Colon (tissue), 2 donors: ENCODE measurements around the gene ZNF507.
"Not testable (repeated sequence)": the region's sequence is repeated elsewhere in the genome, so short reads cannot be mapped to it uniquely, and the experiment has no call there.

Source experiments
- FAIRE-seq: peaks from 2 replicates; lab custom pipeline; 2012; peaks lifted over from hg19 to GRCh38; lab: Jason Lieb, UNC
- donor health status: control.
- donor health status: control.

The ZNF507 gene

DNA sequence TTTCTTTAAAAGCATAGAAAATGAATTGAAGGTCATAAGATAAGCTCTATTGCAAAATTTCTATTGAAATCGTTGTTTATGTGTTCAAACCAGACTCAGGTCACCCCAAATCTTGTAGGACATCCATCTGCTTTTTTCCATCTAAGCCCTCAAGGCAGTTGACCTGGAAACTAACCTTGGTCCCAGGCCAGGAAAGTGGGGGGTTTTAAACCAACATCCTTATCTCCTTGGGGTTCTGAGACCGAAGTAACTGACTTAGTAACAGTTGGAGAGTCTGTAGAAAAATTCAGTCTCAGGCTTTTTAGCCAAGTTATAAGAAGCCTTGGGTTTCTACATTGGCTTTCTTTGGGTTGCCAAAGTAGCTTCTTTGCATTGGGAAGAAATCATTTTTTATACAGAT is 23.4 kb downstream of the ZNF507 start:
- FAIRE-seq: no peak

- FAIRE-seq: no peak
These were observed 27.5 kb downstream of the ZNF507 start for GRCh38 chr19:32372726-32373517.

GRCh38 chr19:32373585-32374295 is 28.3 kb downstream of the ZNF507 start:
- no peak for FAIRE-seq

DNA sequence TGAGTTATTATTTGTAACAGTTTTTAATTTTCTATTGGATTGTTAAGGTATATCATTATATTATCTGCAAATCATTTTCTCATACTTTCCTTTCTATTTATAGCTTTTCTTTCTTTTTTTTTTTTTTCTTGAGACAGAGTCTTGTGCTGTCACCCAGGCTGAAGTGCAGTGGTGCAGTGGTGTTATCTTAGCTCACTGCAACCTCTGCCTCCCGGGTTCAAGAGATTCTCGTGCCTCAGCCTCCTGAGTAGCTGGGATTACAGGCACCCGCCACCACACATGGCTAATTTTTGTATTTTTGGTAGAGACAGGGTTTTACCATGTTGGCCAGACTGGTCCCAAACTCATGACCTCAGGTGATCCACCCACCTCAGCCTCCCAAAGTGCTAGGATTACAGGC is 29.0 kb downstream of the ZNF507 start:
- FAIRE-seq: not testable (repeated sequence)

- FAIRE-seq: not testable (repeated sequence)
These were observed 31.7 kb downstream of the ZNF507 start for GRCh38 chr19:32377088-32377487.

DNA sequence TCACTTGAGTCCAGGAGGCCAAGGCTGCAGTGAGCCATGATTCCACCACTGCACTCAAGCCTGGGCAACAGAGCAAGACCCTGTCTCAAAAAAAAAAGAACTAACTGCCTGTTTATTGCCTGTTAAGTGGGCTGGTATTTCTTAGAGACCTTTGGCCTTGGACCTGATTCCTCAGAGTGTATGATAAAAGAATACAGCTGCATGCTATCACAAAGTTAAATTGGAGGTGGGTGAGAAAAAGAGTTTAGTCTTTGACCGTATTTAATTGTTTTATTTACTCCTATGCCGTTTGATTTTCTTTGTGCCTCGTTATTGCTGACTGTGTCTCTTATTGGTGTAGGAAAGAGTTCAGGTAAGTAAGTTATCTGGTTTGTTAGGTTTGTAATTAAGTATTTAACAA is 34.9 kb downstream of the ZNF507 start:
- FAIRE-seq: no peak

- peak; percentile 65 for FAIRE-seq
These were observed 42.4 kb downstream of the ZNF507 start for GRCh38 chr19:32387701-32388392.

DNA sequence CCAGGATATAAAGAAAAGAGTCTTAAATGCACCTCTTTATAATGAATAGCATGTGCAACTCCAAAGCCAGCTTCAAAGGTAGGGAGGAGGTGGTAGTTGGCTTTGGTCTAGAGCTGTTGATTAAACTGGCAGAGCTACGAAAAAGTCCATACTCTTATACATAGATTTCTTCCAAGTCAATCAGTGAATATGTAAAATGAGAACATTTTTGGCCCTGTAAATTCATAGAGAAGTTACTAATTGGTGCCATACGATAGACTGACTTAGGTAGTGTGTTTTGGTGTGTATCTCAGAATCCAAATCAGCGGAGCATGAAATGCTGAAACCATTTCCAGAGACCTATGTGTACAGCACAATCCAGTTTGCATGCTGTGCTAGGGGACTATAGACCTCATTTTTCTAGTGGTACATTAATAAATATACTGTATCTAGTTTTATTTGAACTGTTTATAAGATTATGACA is 43.0 kb downstream of the ZNF507 start:
- no peak for FAIRE-seq

- FAIRE-seq: no peak
These were observed 47.5 kb downstream of the ZNF507 start for GRCh38 chr19:32392901-32393300.

- FAIRE-seq: no peak
These were observed 50.7 kb downstream of the ZNF507 start for GRCh38 chr19:32396046-32396652.

- FAIRE-seq: no peak
These were observed 52.3 kb downstream of the ZNF507 start for GRCh38 chr19:32397671-32398101.

GRCh38 chr19:32401992-32402391 is 56.6 kb downstream of the ZNF507 start:
- FAIRE-seq: no peak

GRCh38 chr19:32403291-32403995 is 58.0 kb downstream of the ZNF507 start:
- no peak for FAIRE-seq

- FAIRE-seq: no peak
These were observed 59.0 kb downstream of the ZNF507 start for GRCh38 chr19:32404213-32404932.

- no peak for FAIRE-seq
These were observed 59.6 kb downstream of the ZNF507 start for GRCh38 chr19:32404933-32405430.

GRCh38 chr19:32405431-32406160 is 60.2 kb downstream of the ZNF507 start, which contains the start of gene DPY19L3:
DPY19L3 (plus strand) TSS chr19:32405770; CDS start chr19:32408254, 2,484 bp downstream.
- no peak for FAIRE-seq

GRCh38 chr19:32406161-32407003 is 61.0 kb downstream of the ZNF507 start:
- no peak for FAIRE-seq

DNA sequence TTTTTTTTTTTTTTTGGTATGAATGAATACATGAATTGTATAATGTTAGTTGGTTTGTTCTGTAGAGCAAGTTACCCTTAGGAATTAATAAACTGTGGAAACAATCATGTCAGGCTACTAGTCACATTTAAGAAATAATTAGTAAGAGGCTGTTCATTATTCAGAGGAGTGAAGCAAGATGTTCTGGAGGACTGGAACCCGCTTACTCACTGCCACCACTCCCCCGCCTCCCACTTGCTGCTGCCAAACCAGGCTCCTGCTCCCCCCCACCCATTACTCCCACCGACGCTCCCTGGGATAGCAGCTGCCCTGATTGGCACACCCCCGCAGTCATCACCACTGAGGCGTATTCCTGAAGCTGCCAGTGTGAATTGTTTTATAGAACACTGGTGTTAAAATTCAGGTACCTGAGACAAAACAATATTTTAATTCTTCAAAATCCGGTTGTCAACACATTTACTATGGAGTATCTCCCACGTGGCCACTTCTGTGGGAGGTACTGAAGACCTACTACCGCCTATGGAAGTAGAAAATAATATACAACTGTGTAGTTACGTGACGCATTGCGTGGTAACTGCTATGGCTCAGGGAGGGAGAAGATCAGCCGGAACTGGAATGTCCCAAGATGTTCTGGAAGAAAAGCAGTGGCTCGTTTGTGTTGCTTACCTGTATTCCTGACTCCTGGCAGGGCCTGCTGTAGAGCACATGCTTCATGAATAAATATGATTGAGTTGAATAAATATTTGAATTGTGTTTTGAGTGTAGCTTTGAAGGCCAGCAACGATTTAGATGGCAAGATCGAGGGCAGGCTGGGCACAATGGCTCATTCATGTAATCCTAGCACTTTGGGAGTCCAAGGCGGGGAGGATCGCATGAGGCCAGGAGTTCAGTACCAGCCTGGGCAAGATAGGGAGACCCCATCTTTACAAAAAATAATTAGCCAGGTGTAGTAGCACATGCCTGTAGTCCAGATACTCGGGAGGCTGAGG is 61.9 kb downstream of the ZNF507 start:
- no peak for FAIRE-seq
